Stimulated activated CD4-positive, alpha-beta T cell treated with anti-CD3 and anti-CD28 coated beads, Interleukin-1b, Interleukin-23, amount 100 ng/mL, for 1 hour (primary cell): ENCODE results near the gene MORC4.
"Not testable (repeated sequence)": the region's sequence is repeated elsewhere in the genome, so short reads cannot be mapped to it uniquely, and the experiment has no call there.

Experiments
- DNase-seq, 2 donors: peaks; one replicate each; pipeline ENCODE4 v3.0.0-alpha.2; 2020; ENCODE audit warnings: low read depth in 2 of 2

Gene MORC4

DNA sequence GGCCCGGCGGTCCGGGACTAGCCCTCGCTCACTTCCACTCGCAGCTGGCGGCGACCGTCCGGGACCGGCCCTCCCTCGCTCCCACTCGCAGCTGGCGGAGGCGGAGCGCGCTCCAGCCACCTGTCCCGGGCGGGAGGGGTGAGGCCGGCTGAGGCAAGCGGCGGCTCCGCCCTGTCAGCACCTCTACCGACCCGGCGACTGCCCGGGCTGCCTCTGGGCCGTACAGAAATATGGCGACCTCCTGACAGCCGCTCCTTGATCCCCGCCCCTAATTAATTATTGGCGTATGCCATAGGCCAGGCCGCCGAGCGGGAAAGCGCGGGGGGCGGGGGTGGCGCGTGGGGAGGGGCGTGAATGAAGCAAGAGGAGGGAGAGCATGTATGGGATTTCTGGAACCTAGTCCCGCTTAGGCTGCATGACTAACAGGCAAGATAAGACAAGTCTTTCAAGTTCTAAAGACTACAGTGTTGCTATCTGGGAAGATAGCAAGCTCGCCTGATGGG is at the start of gene MORC4:
Gene MORC4 (minus strand): TSS at position 200 of the 503 bp plus-strand sequence. CDS start 243 bp downstream, outside the sequence.
- peak; percentile 18 to 44 for DNase-seq

DNA sequence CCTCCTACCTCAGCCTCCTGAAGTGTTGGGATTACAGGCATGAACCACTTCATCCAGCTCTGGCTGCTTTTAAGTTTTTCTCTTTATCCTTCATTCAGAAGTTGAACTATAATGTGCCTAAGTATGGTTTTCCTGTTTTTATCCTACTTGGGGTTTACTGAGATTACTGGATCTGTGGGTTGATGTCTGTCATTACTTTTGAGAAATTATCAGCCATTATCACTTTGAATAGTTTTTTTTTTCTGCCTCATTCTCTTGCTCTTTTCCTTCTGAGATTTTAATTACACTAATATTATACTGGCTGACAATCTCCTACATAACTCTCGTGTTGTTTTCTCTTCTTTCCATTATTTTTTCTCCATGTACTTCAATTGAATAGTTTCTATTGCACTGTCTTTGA is 47.6 kb upstream of the MORC4 start:
- no peak for DNase-seq

DNA sequence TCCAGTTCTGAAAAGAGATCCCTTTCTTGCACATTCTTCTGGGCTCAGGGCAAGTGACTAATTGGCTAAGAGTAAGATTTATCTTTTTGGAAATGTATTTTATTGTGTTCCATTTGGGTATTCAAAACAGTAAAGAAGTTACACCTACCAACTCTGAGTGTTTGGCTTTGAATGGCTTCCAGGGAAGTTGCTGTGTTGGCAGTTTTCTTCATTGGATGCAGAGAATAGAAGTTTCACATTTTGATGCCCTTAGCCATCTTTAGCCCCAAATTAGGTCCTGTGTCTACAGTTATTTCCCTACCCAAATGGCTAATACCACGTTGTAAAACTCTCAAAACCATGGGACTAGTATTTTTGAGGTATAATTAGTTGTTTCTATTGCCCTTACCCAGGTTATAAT is 29.7 kb upstream of the MORC4 start:
- DNase-seq, result no peak

DNA sequence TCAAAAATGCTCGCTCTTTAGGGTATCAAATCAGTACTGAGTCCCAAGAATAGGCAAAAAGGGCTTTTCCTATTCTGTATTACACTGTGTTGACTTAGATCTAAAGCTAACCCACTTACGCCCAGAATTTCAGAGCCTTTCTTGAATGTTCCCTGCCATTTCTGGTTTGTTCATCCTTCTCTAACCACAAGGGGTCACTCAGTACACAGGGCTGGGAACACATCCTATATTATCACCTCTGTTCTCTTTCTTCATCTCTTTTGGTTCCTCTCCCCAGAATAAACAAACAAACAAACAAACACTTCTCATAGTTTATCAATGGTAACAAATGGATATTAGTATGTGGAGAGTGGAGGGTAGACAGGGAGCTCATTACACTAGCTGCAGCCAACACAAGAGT is 25.5 kb upstream of the MORC4 start:
- no peak for DNase-seq

- DNase-seq, result no peak
Observed at GRCh38 chrX:107014936-107015335, 14.9 kb upstream of the MORC4 start.

- DNase-seq, result no peak
Observed at GRCh38 chrX:107008034-107008433, 8.0 kb upstream of the MORC4 start.

GRCh38 chrX:106999002-106999975 is 723 bp downstream of the MORC4 start:
- no peak for DNase-seq

DNA sequence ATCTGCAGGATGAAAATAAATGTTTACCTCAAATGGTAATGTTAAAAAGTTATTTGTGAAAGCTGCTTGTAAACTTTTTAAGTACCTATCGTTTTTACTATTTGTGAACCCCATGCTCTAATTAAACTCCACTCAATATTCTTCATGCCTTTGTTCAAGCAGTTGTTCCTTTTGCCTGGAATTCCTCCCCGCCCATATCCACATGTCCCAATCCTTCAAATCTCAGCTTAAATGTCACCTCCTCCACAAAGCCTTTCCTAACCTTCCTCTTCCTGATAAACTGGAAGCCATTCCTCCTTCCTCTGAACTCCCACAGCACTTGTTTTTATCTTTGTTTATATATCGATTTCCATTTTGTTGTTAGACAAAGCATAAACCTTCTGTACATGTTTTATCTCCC is 2.4 kb downstream of the MORC4 start:
- no peak for DNase-seq

DNA sequence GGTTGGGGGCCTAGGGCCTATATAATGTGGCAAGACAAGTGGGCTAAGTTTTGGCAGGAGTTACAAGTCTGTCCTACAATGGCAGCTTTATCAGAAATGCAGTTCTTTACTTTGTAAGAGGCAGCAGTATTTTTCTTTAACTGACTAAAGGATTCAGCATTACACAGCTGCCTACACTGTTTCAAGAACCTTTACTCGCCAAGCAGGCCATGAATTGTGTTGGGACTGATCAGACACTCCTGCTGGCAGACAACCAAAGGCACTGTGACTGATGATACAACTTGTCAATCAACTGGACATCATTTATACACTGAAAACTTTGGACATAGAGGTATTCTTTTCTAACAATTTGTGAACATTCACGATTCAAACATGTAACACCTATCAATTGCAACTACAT is 4.3 kb downstream of the MORC4 start:
- no peak for DNase-seq

DNA sequence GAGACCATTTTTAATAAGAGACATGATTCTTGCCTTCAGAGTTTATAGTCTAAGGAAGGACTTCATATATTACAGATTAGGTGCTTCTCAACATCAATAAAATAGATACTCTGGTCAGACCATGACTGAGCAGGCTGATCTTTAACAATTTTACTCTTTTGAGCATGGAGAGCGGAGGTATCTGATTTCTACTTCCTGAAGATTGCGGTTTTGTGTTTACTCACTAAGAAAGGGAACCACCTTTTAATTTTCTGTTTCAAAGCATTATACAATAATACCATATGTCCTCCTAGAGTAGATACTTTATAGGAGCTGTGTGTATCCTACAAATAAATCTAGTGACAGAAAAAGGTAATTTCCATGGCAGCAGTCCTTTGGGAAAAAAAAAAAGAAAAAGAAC is 12.5 kb downstream of the MORC4 start:
- DNase-seq, result no peak

GRCh38 chrX:106980952-106981626 is 18.9 kb downstream of the MORC4 start:
- no peak for DNase-seq

DNA sequence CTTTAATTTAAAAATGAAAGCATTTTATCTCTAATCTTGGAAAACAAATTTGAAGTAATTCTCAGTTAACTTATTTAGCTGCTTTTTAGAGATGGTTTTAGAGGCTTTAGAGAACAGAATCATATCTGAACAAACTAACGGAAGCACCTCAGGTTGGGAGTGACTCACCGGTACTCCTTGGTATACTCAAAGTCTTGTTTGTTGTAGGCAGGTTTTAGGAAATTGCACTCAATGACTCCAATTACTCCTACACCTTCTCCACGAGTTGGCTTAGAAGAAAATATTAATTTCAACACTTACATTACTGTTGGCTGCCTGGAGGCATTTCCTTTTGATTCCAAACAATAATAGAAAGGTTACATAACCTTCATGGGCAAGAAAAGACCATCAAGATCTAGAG is 23.6 kb downstream of the MORC4 start:
- DNase-seq, result no peak

DNA sequence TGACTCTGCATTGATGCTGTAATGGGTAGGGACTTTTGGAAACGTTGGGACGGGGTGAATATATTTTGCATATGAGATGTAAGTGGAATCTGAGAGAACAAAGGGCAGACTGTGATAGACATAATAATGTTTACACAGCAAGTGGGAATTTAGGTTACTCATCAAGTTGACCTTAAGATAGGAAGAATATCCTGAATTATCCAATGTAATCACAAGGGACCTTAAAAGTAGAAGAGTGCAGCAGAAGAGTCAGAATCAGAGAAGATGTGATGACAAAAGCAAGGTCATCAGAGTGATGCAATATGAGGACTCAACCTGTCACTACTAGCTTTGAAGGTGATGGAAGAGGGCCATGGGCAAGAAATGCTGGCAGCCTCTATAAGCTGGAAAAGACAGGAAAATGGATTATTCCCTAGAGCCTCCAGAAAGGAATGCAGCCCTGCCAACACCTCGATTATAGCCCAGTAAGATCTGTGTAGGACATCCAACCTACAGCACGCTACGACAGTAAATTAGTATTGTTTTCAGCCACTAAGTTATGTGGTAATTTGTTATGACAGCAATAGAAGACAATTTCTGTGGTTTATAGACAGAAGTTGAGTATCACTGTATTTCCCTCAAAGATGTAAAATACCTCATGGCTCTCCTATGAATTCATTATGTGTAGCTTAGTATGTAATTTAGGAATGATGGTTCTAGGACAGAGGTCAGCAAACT is 26.4 kb downstream of the MORC4 start:
- no peak for DNase-seq

DNA sequence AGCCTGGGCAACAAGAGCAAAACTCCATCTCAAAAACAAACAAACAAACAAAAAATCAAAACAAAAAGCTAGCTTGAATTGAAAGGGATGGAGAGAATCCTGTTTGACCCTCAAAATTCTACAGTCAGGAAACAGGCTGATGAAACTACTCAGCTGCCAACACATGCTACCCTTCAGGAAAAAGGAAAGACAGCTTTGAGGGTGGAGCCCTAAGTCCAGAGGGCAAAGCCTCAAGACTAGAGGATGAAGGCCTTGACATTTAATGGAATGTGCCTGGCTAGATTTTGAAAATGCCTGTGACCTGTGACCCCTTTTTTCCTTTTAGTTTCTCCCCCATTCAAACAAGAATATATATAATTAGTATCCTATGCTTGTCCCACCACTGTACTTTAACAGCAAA is 27.1 kb downstream of the MORC4 start:
- DNase-seq, result no peak

DNA sequence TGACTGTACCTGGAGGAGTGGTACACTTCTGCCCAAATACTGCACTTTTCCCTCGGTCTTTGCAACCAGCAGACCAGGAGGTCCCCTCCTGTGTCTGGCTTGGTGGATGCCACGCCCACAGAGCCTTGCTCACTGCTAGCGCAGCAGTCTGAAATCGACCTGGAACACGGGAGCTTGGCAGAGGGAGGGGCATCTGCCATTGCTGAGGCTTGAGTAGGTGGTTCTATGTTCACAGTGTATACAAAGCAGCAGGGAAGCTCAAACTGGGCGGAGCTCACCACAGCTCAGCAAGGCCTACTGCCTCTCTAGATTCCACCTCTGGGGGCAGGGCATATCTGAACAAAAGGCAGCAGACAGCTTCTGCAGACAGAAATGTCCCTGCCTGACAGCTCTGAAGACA is 33.5 kb downstream of the MORC4 start:
- not testable (repeated sequence) for DNase-seq

- no peak for DNase-seq
Observed at GRCh38 chrX:106964290-106964689, 35.7 kb downstream of the MORC4 start.

DNA sequence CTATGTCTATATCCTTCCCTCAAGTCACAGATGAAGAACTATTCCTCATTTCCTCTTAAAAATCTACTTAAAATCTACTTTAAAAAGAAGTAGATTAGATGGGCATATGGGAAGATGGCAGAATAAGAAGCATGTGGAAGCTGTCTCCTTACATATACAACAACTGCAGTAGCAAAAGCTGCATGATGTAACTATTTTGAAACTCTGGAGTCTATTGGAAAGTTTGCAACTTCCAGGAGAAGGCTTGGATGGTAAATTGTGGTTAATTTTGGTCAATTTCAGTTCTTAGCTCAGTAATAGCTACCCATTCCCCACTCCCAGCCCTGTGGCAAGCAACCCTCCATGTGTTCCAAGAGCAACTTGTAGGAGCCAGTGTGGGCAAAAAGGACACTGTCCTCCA is 36.9 kb downstream of the MORC4 start:
- DNase-seq, result no peak

- DNase-seq, result no peak
Observed at GRCh38 chrX:106959901-106960300, 40.1 kb downstream of the MORC4 start.

DNA sequence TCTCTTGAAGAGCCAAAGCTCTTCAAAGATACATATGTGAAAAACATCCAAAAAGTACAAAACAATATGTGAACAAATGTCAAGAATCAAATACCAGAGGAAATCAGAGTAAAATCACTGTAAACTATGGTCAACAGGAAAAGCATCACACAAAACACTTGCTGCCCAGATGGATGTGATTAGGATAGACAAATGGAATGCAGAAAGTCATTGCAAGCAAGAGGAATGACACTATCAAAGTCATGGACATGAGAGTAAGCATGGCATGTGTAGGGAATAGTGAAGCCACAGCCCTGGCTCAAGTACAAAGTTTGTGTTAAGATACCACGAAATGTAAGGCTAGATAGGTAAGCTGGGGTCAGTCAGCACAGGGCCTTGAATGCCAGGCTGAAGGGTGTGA is 42.2 kb downstream of the MORC4 start:
- no peak for DNase-seq

DNA sequence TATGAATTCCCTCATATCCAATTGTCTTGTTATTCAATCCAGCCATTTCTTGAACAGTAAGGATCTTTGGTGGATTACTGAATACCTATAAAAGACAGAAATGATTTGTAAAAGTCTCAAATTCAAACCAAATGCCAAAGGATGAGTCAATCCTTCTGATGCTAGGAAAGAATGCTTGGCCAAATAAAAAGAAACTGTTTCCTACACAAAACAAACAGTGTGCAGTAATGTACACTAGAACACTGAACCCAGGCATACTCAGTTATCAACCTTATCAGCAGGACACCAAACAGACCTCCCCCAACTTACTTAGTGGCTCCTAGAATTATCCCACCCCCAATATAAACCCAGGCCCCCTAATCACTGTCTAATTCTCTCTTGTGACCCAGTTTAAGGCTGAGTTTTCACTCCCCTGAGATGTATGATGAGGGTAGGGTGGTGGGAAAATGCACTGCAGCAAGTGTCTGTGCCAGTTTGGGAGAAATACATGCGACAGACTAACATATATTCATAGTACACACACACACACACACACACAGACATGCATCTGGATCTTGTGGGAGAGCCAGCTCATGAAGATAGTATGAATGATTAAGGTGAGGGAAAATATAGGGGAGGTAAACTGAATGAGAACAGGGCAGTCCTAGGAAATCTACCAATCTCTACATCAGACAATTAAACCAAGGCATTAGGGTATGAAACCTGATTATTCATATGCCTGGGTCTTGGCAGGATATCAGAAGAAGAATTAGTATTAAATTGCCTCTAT is 44.8 kb downstream of the MORC4 start:
- no peak for DNase-seq

DNA sequence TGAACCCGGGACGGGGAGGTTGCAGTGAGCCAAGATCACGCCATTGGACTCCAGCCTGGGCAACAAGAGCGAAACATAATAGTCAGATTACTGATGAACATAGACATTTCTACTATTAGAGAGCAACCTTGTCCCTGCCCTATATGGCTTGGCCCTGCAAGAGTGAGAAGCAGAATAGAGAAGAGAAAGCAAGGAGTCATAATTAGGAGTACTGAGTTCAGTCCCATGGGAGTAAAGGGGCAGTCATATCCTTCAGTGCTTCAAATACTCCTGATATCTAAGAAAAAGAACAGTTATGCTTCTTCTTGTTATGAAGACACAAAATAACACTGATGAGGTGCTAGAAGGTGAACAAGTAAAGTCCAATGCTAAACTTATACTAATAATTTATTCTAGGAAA is 46.0 kb downstream of the MORC4 start:
- no peak for DNase-seq
